GM12875 (cell line): Measurements from ENCODE around the gene PTPRH.

Experiments used
- H3K4me3 ChIP-seq: one replicate; pipeline ENCODE4 v1.5.1; 2011; ENCODE audit warnings: low read depth, low read length, control low read depth
- CTCF ChIP-seq: IDR thresholded peaks from 2 replicates; pipeline ENCODE4 v1.5.1; 2011; ENCODE audit warnings: low read depth, mild to moderate bottlenecking, control low read depth, inconsistent platforms, low read length, moderate library complexity, borderline replicate concordance; ENCODE audit not compliant: insufficient read depth

The PTPRH gene, protein sequence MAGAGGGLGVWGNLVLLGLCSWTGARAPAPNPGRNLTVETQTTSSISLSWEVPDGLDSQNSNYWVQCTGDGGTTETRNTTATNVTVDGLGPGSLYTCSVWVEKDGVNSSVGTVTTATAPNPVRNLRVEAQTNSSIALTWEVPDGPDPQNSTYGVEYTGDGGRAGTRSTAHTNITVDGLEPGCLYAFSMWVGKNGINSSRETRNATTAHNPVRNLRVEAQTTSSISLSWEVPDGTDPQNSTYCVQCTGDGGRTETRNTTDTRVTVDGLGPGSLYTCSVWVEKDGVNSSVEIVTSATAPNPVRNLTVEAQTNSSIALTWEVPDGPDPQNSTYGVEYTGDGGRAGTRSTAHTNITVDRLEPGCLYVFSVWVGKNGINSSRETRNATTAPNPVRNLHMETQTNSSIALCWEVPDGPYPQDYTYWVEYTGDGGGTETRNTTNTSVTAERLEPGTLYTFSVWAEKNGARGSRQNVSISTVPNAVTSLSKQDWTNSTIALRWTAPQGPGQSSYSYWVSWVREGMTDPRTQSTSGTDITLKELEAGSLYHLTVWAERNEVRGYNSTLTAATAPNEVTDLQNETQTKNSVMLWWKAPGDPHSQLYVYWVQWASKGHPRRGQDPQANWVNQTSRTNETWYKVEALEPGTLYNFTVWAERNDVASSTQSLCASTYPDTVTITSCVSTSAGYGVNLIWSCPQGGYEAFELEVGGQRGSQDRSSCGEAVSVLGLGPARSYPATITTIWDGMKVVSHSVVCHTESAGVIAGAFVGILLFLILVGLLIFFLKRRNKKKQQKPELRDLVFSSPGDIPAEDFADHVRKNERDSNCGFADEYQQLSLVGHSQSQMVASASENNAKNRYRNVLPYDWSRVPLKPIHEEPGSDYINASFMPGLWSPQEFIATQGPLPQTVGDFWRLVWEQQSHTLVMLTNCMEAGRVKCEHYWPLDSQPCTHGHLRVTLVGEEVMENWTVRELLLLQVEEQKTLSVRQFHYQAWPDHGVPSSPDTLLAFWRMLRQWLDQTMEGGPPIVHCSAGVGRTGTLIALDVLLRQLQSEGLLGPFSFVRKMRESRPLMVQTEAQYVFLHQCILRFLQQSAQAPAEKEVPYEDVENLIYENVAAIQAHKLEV

DNA sequence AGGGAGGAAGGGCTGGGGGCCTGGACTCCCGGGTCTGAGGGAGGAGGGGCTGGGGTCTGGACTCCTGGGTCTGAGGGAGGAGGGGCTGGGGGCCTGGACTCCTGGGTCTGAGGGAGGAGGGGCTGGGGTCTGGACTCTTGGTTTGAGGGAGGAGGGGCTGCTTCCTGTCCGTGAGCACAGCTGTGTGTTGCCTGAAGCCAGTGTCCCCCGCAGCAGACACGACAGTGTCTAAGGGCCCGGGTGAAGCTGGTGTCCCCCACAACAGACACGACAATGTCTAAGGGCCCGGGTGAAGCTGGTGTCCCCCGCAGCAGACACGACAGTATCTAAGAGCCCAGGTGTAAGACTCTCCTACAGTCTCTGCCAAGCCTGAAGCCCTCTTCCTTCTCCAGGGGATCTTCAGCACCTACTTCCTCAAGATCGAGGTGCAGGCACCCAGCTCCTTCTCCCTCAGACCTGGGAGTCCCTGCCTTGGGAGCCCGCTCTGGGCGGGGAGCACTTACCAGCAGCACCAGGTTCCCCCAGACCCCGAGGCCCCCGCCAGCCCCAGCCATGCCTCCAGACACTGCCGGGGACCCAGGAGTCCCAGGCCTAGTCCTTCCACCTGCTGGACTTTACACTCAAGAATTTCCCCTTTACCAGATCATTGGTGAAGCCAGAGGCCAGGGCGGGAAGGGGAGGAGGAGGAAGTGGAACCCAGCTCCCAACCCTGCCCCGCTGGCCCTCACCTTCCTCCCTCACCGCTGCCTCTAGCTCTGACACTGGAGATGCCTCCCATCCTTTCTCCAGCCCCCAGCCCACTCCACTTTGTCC lies at the start of gene PTPRH:
TSS of gene PTPRH (minus strand) at position 622 of the 813 bp plus-strand sequence. CDS start at position 554, 68 bp downstream.
- no peak within 1 kb of the TSS for H3K4me3 ChIP-seq
- no peak for TF ChIP-seq CTCF

GRCh38 chr19:55258476-55258827 lies 49.2 kb upstream of the PTPRH start:
- TF ChIP-seq CTCF: no peak
- H3K4me3 ChIP-seq: peak overlapping the region; percentile 99

- H3K4me3 ChIP-seq: peak overlapping the region; percentile 99
- no peak for TF ChIP-seq CTCF
Observed at GRCh38 chr19:55257461-55258420, 48.4 kb upstream of the PTPRH start.

GRCh38 chr19:55256562-55257460 lies 47.5 kb upstream of the PTPRH start:
- TF ChIP-seq CTCF: no peak
- peak overlapping the region; percentile 99 for H3K4me3 ChIP-seq

- TF ChIP-seq CTCF: no peak
- peak overlapping the region; percentile 99 for H3K4me3 ChIP-seq
Observed at GRCh38 chr19:55255618-55256423, 46.5 kb upstream of the PTPRH start.
